Ovary (tissue), 3 donors: Measurements from ENCODE around the gene ENOPH1.

Source experiments
- CTCF ChIP-seq, 3 donors: fragments of 450-650 bp in 2 of 3; fragments of 200-600 bp in 1 of 3; IDR thresholded peaks; one replicate each; pipeline versions ENCODE4 v1.5.1 to v1.8.0; 2016 to 2022; ENCODE audit warnings: antibody characterized with exemption in 3 of 3, mild to moderate bottlenecking in 1 of 3
- POLR2A ChIP-seq: fragments of 450-650 bp; IDR thresholded peaks from one replicate; pipeline ENCODE4 v1.6.1; 2017; ENCODE audit warnings: antibody characterized with exemption, mild to moderate bottlenecking, moderate library complexity
- donor health status: DM: no; HTN: no; CAD: no.

- no peak for TF ChIP-seq CTCF (IDR thresholded peaks at IDR 0.05)
- TF ChIP-seq POLR2A, result no peak
These were observed 78.5 kb downstream of the ENOPH1 start for GRCh38 chr4:82508806-82509428.
